Gastrocnemius medialis (tissue), 4 donors: Measurements from ENCODE around the gene CYSLTR2. TPM values are rescaled to one million over a fixed set of nuclear protein-coding genes. Genes with fewer than 3 reads are reported as not detected.

Source experiments
- ATAC-seq, 2 donors: fragments of 150-250 bp; one replicate each; pipeline ENCODE4 v1.9.1; 2016
- DNase-seq, 2 donors: peaks; one replicate each; pipeline ENCODE4 v3.0.0-alpha.2; 2019
- H3K27ac ChIP-seq, 4 donors: fragments of 200-600 bp; sonication (generic); 1 replicate in 1 of 4; 2 replicates in 3 of 4; pipeline ENCODE4 v1.5.1; 2016 to 2018; ENCODE audit warnings: mild to moderate bottlenecking in 2 of 4, moderate library complexity in 1 of 4
- H3K27me3 ChIP-seq, 3 donors: fragments of 200-600 bp; sonication (generic) in 2 of 3; 1 replicate in 1 of 3; 2 replicates in 2 of 3; pipeline versions ENCODE4 v1.5.1 to v1.6.0; 2016 to 2019; ENCODE audit warnings: mild to moderate bottlenecking in 1 of 3, moderate library complexity in 1 of 3
- H3K36me3 ChIP-seq, 2 donors: fragments of 200-600 bp; sonication (generic) in 1 of 2; one replicate each; pipeline ENCODE4 v1.5.1; 2017 to 2018
- H3K4me1 ChIP-seq, 2 donors: fragments of 200-600 bp; sonication (generic) in 1 of 2; one replicate each; pipeline ENCODE4 v1.5.1; 2016 to 2017; ENCODE audit warnings: mild to moderate bottlenecking in 2 of 2
- H3K4me3 ChIP-seq, 4 donors: fragments of 200-600 bp; sonication (generic) in 3 of 4; 1 replicate in 1 of 4; 2 replicates in 3 of 4; pipeline ENCODE4 v1.5.1; 2016 to 2019; ENCODE audit warnings: mild to moderate bottlenecking in 2 of 4
- H3K9me3 ChIP-seq, 3 donors: fragments of 200-600 bp; sonication (generic) in 2 of 3; 1 replicate in 1 of 3; 2 replicates in 2 of 3; pipeline ENCODE4 v1.5.1; 2016 to 2019
- CTCF ChIP-seq, 5 experiments: fragments of 450-650 bp in 3 of 5; fragments of 200-600 bp in 2 of 5; sonication (generic) in 2 of 5; IDR thresholded peaks in 4 of 5; conservative IDR thresholded peaks in 1 of 5; 1 replicate in 4 of 5; 2 replicates in 1 of 5; pipeline ENCODE4 v1.5.1; 2016 to 2019; ENCODE audit warnings: antibody characterized with exemption in 5 of 5, mild to moderate bottlenecking in 3 of 5, moderate library complexity in 3 of 5
- POLR2A ChIP-seq, 2 donors: fragments of 450-650 bp; IDR thresholded peaks; one replicate each; pipeline ENCODE4 v1.6.1; 2017; ENCODE audit warnings: antibody characterized with exemption in 2 of 2, mild to moderate bottlenecking in 2 of 2, moderate library complexity in 2 of 2
- in situ Hi-C, 4 donors: fragments of 200-750 bp; cut with MboI; loops; one replicate each; pipeline versions ENCODE4 v1.15.0 to v1.8.0; 2017; ENCODE audit warnings: low sequenced_read_pairs in 4 of 4
- intact Hi-C: fragments of 100-400 bp; cut with DNase I; formaldehyde crosslinking; loops from one replicate; pipeline ENCODE4 v1.15.1; 2023; ENCODE audit warnings: low total_unique reads
- total RNA-seq, 4 donors: library from RNA; depleted of rRNA; stranded (reverse); fragments of >200 nt; gene quantifications; one replicate each; pipeline versions ENCODE4 v1.1.0 to v1.2.3, GENCODE V29; 2016

Gene CYSLTR2
- total RNA-seq, 4 donors from 2014 or later: 0.09 to 0.10 TPM; not detected in 2

DNA sequence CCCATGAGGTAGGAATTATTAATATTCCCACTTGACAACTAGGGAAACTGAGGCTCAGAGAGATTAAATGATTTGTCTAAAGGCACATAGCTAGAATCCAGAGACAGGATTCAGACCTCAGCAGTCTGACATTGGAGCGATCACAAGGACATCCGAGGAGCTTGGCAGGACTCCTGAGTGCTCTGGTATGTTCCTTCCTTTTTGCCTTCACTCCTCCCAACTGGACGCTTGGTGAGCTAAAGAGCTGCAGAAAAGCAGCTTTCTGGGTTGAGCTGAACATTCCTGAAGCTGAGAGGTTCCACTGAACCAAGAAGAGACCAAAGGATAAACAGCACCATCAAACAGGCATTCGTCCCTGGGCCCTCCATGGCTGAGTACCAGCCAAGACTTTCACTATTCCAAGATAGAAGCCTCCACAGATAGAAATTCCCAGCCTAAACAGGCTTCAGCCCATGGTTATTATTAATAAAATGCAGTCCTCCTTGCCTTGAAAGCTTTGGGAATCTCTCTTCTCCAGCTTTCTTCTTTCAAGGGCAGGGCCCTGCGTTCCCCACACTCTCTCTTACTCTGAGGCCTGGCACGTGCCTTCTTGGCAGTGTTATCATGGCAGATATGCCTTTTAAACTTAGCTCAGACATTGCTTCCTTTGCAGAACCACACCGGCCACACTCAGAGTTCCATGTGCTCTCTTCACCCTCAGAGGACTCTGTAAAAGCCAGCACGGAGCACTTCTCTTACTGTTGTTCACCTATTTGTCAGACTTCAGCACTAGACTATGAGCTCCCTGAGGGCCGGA is 97.1 kb downstream of the CYSLTR2 start:
- Histone ChIP-seq H3K27me3 (no peaks in the 10 kb centered on the region), H3K27ac (peak overlapping the region; percentile 61 to 67 (median 64)), H3K4me3 (no peak overlapping the region), H3K9me3 (no peaks in the 10 kb centered on the region), H3K36me3 (no peaks in the 10 kb centered on the region), H3K4me1 (peaks cover 12 to 13% of the 10 kb centered on the region in 2 donors)
- DNase-seq (peak in 1 of 2 donors; percentile 39), ATAC-seq (peak; percentile 51 to 76)
- in situ Hi-C loops (loop anchor here in 3 of 4 donors (25.0 kb wide), 4 partner anchors 388 to 638 kb away; no protein-coding TSS in a partner anchor), intact Hi-C loops (no loop called here)
- TF ChIP-seq CTCF (IDR thresholded peaks at IDR 0.05 in 4 of 5, conservative IDR thresholded peaks at IDR 0.05 in 1 of 5): no peak

GRCh38 chr13:48760626-48761025 is 106.9 kb downstream of the CYSLTR2 start:
- Histone ChIP-seq H3K4me1 (no peaks in the 10 kb centered on the region), H3K36me3 (no peaks in the 10 kb centered on the region), H3K9me3 (peaks cover 0 to 3% (median 0%) of the 10 kb centered on the region in 3 donors), H3K27ac (no peak overlapping the region), H3K27me3 (no peaks in the 10 kb centered on the region), H3K4me3 (no peak overlapping the region)
- DNase-seq (no peak), ATAC-seq (no peak)
- in situ Hi-C loops: loop anchor here (10.0 to 25.0 kb wide), 5 partner anchors 166 to 648 kb away; no protein-coding TSS in a partner anchor
- intact Hi-C loops: no loop called here
- TF ChIP-seq POLR2A (IDR thresholded peaks at IDR 0.05): no peak
- no peak for TF ChIP-seq CTCF (IDR thresholded peaks at IDR 0.05 in 4 of 5, conservative IDR thresholded peaks at IDR 0.05 in 1 of 5)

Other genes starting within 250 kb of the CYSLTR2 start
- 10 to 100 TPM in 1 of 4 donors, 1 to 10 TPM in 3; 4.1 to 20.6 (median 6.1) TPM for gene LPAR6, start 240.8 kb upstream of the CYSLTR2 start, total RNA-seq
- 1 to 10 TPM; 1.7 to 9.1 (median 7.6) TPM for gene RCBTB2, start 120.8 kb upstream of the CYSLTR2 start, total RNA-seq